ENCODE results near the gene HTRA3.

The HTRA3 gene

GRCh38 chr4:8304827-8305695 is 35.5 kb downstream of the HTRA3 start:
- no peak overlapping the region for H3K4me3 ChIP-seq (replicated peaks; ENCODE audit: low read depth, low read length)
- DNase-seq (ENCODE audit: extremely low read depth, low read depth): no peak
- TF ChIP-seq CTCF (IDR thresholded peaks at IDR 0.05; ENCODE audit: low read depth, low read length, missing control alignments): no peak

GRCh38 chr4:8305851-8306471 is 36.4 kb downstream of the HTRA3 start:
- no peak overlapping the region for H3K4me3 ChIP-seq (replicated peaks; ENCODE audit: low read depth, low read length)
- TF ChIP-seq CTCF (IDR thresholded peaks at IDR 0.05; ENCODE audit: low read depth, low read length, missing control alignments): no peak
- DNase-seq (ENCODE audit: extremely low read depth, low read depth): no peak

- H3K4me3 ChIP-seq (replicated peaks; ENCODE audit: low read depth, low read length): no peak overlapping the region
- no peak for DNase-seq (ENCODE audit: extremely low read depth, low read depth)
- no peak for TF ChIP-seq CTCF (IDR thresholded peaks at IDR 0.05; ENCODE audit: low read depth, low read length, missing control alignments)
Observed at GRCh38 chr4:8306511-8307021, 37.0 kb downstream of the HTRA3 start.

GRCh38 chr4:8307121-8307520 is 37.6 kb downstream of the HTRA3 start:
- no peak for TF ChIP-seq CTCF (IDR thresholded peaks at IDR 0.05; ENCODE audit: low read depth, low read length, missing control alignments)
- DNase-seq (ENCODE audit: extremely low read depth, low read depth): no peak
- no peak overlapping the region for H3K4me3 ChIP-seq (replicated peaks; ENCODE audit: low read depth, low read length)

GRCh38 chr4:8307714-8308113 is 38.2 kb downstream of the HTRA3 start:
- H3K4me3 ChIP-seq (replicated peaks; ENCODE audit: low read depth, low read length): no peak overlapping the region
- no peak for DNase-seq (ENCODE audit: extremely low read depth, low read depth)
- TF ChIP-seq CTCF (IDR thresholded peaks at IDR 0.05; ENCODE audit: low read depth, low read length, missing control alignments): no peak

GRCh38 chr4:8308144-8308543 is 38.6 kb downstream of the HTRA3 start:
- no peak overlapping the region for H3K4me3 ChIP-seq (replicated peaks; ENCODE audit: low read depth, low read length)
- DNase-seq (ENCODE audit: extremely low read depth, low read depth): no peak
- TF ChIP-seq CTCF (IDR thresholded peaks at IDR 0.05; ENCODE audit: low read depth, low read length, missing control alignments): no peak

All from HFF-Myc (cell line).